ENCODE data around the gene KDM6A.
"Not testable (repeated sequence)": the region's sequence is repeated elsewhere in the genome, so short reads cannot be mapped to it uniquely, and the experiment has no call there.

KDM6A gene

DNA sequence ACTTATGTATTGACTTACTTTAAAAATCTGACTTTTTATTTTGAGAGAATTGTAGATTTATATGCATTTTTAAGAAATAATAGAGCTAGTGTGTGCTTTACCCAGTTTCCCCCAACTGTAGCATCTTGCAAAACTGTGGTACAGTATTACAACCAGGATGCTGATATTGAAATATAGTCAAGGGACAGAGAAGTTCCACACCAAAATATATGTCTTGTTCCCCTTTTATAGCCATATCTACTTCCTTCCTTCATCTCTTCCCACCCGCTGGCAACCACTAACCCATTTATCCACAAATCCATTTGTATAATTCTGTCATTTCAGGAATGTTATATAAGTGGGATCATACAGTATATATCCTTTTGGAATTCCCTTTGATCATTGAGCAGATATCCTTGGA lies 16.8 kb downstream of the KDM6A start:
- no peak for DNase-seq (ENCODE audit: low read depth in 2 of 2)

GRCh38 chrX:44890247-44890646 lies 17.3 kb downstream of the KDM6A start:
- no peak for DNase-seq (ENCODE audit: low read depth in 2 of 2)

DNA sequence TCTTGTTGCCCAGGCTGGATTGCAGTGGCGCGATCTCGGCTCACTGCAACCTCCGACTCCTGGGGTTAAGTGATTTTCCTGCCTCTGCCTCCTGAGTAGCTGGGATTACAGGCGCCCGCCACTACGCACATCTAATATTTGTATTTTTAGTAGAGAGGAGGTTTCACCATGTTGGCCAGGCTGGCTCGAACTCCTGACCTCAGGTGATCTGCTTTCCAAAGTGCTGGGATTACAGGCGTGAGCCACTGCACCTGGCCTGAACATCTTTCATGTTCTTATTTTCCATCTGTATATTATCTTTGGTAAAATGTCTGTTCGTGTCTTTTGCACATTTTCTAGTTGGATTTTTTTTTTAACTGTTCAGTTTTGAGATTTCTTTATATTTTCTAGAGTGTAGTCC lies 17.7 kb downstream of the KDM6A start:
- not testable (repeated sequence) for DNase-seq (ENCODE audit: low read depth in 2 of 2)

DNA sequence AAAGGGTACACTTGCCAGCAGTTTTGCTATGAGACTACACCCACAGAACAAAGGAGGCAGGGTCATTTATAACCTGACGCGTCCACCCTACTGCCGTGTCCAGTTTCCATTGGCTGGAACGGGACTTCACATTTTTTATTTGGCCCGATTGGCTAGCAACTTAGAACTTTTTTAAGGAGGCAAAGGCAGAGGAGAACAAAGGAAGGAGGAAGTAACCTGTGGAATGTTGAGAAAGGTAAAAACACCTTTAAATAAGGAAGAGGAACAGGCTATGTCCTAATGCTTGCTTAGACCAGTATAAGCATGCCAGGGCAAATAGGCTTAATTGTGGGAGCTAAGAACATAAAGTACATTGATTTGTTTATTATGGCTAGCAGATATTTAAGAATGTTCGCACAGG lies 18.7 kb downstream of the KDM6A start:
- no peak for DNase-seq (ENCODE audit: low read depth in 2 of 2)

DNA sequence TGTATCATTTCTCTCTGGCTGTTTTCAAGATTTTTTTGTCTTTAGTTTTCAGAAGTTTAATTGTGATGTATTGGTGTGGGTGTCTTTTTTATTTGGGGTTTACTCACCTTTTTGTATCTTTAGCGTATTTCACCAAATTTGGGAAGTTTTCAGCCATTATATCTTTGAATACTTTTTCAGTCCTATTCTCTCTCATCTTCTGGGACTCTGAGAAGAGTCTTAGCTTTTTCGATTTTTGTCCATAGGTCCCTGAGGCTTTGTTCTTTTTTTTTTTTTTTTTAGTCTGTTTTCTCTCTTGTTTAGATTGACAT lies 23.8 kb downstream of the KDM6A start:
- DNase-seq (ENCODE audit: low read depth in 2 of 2), result no peak

- no peak for DNase-seq (ENCODE audit: low read depth in 2 of 2)
Observed at GRCh38 chrX:44897539-44897938, 24.6 kb downstream of the KDM6A start.

DNA sequence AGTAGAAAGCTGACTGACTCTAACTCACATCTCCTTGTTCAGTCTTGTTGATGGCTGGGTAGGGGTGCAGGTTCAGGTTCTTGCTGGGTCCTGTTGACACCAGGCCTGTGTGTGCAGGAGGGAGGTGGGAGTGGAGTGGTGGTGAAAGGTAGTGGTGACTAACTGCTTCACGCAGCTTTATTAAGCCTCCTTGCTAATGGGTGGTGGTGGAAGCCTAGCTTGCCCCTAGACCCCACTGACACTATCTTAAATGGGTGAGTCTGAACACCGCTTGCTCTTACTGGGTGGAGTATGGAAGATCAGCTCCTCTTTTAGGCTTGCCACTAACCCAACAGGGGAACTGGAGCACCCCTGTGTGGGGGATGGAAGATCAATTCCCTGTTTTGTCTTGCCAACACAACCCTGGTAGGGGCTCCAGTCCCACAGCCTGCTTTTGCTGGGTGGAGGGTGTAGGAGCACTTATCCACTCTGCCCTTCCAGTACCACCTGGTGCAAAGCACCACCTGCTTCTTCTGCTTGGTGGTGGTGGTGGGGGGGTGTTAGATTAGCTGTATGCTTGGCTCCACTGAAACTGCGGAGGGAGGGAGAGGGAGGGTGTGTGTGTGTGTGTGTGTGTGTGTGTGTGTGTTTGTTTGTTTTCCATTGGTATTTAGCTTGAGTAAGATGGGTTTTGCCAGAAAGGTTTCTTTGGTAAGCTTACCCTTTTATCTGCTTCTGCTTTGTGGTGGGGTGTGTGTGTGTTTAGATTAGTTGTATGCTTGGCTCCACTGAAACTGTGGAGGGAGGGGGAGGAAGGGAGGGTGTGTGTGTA lies 25.6 kb downstream of the KDM6A start:
- no peak for DNase-seq (ENCODE audit: low read depth in 2 of 2)

DNA sequence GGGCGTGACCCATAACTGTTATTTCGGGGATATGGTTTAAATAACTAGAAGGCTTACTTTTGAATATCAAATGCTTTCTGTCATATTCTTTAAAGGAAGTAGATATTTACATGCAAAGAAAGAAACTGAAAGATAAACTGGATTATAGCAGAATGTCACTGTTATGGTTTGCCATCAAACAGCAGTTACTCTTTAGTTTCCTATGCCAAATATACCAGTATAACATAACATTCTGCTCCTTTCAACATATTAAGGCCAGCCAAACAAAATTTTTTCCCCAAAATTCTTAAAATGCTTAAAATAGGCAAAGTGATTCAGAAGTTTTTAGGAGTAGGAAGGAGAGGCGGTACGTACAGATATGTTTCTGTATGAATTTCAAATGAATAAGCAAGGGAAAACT lies 27.0 kb downstream of the KDM6A start:
- no peak for DNase-seq (ENCODE audit: low read depth in 2 of 2)

- no peak for DNase-seq (ENCODE audit: low read depth in 2 of 2)
Observed at GRCh38 chrX:44903107-44903506, 30.1 kb downstream of the KDM6A start.

GRCh38 chrX:44903830-44904530 lies 31.0 kb downstream of the KDM6A start:
- no peak for DNase-seq (ENCODE audit: low read depth in 2 of 2)

- no peak for DNase-seq (ENCODE audit: low read depth in 2 of 2)
Observed at GRCh38 chrX:44904542-44905115, 31.6 kb downstream of the KDM6A start.

DNA sequence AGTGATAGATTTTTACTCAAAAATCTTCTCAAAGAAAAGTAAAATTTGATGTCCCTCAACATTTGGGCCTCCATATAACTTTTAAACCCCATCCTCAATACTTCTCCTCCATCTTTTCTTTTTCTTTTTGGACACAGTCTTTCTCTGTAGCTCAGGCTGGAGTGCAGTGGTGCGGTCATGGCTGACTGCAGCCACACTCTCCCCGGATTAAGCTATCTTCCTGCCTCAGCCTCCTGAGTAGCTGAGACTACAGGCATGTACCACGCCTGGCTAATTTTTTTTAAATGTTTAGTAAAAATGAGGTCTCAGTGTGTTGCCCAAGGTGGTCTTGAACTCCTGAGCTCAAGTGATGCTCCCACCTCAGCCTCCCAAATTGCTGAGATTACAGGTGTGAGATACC lies 33.1 kb downstream of the KDM6A start:
- no peak for DNase-seq (ENCODE audit: low read depth in 2 of 2)

DNA sequence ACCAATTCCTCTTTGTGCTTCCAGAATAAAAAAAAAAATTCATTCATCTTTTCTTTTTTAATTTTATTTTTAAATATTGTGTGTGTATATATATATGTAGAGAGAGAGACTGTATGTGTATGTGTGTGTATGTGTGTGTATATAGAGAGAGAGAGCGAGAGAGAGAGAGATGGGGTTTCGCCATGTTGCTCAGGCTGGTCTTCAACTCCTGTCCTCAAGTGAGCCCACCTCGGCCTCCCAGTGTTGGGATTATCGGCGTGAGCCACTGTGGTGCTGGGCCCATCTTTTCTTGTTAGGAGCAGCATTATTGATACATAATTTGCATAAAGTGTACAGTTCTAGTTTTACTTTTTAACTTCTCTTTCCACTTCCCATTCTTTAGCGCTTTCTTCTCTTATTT lies 33.6 kb downstream of the KDM6A start:
- no peak for DNase-seq (ENCODE audit: low read depth in 2 of 2)

DNA sequence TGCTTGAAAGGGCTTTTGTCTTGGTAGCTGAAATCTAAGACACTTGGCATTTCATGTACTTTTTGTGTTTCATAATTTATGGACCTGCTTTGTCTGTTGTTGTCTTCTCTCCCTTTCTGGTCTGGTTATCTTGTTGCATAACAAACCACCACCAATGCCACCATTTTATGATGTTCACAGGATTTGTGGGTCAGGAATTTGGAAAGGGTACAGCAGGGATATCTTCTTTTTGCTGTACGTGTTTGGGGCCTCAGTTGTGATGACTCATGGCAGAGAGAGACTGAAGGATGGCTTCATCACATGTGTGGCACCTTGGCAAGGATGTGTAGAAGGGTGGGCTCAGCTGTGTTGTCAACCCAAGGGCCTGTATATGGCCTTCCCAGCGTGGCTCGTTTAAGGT lies 35.2 kb downstream of the KDM6A start:
- no peak for DNase-seq (ENCODE audit: low read depth in 2 of 2)

- no peak for DNase-seq (ENCODE audit: low read depth in 2 of 2)
Observed at GRCh38 chrX:44908827-44909226, 35.8 kb downstream of the KDM6A start.

DNA sequence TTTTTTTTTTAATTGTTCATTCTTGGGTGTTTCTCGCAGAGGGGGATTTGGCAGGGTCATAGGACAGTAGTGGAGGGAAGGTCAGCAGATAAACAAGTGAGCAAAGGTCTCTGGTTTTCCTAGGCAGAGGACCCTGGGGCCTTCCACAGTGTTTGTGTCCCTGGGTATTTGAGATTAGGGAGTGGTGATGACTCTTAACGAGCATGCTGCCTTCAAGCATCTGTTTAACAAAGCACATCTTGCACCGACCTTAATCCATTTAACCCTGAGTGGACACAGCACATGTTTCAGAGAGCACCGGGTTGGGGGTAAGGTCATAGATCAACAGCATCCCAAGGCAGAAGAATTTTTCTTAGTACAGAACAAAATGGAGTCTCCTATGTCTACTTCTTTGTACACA lies 37.5 kb downstream of the KDM6A start:
- not testable (repeated sequence) for DNase-seq (ENCODE audit: low read depth in 2 of 2)

GRCh38 chrX:44911074-44911600 lies 38.1 kb downstream of the KDM6A start:
- not testable (repeated sequence) for DNase-seq (ENCODE audit: low read depth in 2 of 2)

DNA sequence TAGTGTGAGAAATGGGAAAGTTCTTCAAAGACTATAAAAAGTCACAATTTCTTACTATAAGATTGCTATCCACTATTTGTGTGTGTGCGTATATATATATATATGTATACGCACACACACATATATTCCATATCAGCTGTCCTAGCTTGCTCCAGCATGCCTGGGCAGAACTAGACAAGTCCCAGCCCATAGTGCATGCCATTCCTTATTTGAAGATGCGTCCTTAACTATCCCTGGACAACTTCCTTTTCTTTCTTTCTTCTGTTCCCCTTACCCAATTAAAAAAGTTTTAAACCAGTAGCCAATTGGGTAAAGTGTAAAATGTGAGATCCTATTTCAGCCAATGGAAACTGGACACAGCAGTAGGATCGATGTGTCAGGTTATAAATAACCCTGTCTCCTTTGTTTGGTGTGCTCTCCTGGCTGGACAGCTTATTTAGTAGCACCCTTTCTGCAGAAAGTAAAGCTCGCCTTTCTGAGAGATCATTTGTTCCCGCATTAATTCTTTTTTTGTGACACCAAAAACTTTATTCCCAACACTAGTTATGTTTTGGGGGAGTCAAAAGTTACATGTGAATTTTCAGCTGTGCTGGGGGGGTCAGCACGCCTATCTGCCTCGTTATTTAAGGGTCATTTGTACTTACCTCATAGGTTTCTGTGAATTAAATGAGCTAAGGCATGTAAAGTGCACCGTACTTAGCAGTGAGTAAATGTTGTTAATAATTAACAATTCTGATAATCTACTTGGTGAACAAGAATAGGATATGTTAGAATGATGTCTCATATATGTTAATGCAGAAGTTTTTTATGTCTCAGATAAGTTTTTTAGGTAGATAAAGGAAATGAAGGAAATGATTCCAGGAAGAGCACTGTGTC lies 40.9 kb downstream of the KDM6A start:
- DNase-seq (ENCODE audit: low read depth in 2 of 2), result no peak

- no peak for DNase-seq (ENCODE audit: low read depth in 2 of 2)
Observed at GRCh38 chrX:44914532-44915198, 41.7 kb downstream of the KDM6A start.

DNA sequence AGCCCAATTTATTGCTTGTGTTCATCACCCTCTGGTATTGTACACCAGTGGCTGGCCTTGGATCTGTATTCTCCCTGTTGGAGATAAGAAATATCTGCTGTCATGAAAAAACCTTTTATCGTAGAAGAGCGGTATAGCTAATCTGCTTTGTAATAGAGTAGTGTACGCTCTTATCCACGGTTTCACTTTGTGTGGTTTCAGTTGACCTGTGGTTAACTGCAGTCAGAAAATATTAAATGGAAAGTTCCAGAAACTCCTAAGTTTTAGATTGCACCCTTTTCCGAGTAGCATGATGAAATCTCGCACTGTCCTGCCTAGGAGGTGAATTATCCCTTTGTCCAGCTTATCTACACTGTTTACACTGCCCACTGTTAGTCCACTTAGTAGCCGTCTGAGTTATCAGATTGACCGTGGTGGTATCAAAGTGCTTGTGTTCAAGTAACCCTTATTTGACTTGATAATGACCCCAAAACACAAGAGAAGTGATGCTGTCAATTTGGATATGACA lies 42.4 kb downstream of the KDM6A start:
- no peak for DNase-seq (ENCODE audit: low read depth in 2 of 2)

- DNase-seq (ENCODE audit: low read depth in 2 of 2), result no peak
Observed at GRCh38 chrX:44918722-44919121, 45.7 kb downstream of the KDM6A start.
